Choroid plexus epithelial cell (primary cell): Measurements from ENCODE around the gene P2RY8.

ENCODE experiments used
- DNase-seq: peaks from one replicate; pipeline ENCODE4 v3.0.0-alpha.2; 2010; ENCODE audit warnings: low read depth
- H3K4me3 ChIP-seq: 2 replicates; pipeline ENCODE4 v1.5.1; 2011; ENCODE audit warnings: low read depth, mild to moderate bottlenecking, control low read depth, low read length, moderate library complexity
- TF ChIP-seq, protein P1 (sequence below): conservative IDR thresholded peaks from 2 replicates; pipeline ENCODE4 v1.5.1; 2011; ENCODE audit warnings: low read depth, mild to moderate bottlenecking, control low read depth, inconsistent platforms, low read length, moderate library complexity

P2RY8 gene

DNA sequence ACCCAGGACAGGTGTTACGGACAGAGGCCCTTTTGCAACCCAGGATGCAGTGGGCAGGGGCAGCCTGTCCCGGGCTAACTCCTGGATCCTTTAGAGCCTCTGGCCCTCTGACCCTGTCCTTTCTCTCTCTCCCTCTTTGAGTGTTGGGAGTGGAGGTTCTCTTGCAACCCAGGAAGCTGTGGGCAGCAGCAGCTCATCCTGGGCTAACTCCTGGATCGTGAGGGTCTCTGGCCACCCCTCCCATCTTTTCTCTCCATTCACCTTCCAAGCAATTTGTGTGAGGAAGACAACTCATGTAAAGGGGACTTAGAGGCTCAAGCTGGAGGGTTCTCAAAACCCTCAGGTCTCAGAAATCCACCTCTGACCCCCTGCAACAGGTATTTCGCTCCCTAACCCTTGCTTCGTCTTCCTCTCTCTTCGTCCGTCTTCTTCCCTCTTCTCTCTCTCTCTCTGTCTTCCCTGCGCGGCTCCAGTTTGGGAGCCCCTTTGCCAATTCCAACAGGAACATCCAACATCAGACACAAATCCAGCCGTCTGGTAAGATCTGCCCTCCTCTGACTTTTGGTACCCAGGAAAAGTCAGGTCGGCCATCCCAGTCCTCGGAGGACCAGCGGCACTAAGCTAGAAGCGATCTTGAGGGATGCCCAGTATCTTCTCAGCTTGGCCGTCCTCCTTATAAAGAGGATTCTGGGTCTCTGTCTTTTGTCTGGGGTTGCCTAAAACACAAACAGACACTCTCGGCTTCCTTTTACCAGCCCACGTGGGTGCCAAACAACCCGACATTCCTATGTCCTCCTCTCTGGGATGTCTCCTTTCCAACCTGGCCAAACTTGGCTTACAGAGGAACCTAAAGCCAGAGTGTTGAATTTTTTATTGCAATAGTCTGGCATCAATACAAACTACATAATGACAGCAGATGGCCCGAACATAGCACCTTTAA, 92.2 kb downstream of the P2RY8 start:
- DNase-seq: no peak
- TF ChIP-seq, protein P1, sequence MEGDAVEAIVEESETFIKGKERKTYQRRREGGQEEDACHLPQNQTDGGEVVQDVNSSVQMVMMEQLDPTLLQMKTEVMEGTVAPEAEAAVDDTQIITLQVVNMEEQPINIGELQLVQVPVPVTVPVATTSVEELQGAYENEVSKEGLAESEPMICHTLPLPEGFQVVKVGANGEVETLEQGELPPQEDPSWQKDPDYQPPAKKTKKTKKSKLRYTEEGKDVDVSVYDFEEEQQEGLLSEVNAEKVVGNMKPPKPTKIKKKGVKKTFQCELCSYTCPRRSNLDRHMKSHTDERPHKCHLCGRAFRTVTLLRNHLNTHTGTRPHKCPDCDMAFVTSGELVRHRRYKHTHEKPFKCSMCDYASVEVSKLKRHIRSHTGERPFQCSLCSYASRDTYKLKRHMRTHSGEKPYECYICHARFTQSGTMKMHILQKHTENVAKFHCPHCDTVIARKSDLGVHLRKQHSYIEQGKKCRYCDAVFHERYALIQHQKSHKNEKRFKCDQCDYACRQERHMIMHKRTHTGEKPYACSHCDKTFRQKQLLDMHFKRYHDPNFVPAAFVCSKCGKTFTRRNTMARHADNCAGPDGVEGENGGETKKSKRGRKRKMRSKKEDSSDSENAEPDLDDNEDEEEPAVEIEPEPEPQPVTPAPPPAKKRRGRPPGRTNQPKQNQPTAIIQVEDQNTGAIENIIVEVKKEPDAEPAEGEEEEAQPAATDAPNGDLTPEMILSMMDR: no peak
- H3K4me3 ChIP-seq: no peak overlapping the region

DNA sequence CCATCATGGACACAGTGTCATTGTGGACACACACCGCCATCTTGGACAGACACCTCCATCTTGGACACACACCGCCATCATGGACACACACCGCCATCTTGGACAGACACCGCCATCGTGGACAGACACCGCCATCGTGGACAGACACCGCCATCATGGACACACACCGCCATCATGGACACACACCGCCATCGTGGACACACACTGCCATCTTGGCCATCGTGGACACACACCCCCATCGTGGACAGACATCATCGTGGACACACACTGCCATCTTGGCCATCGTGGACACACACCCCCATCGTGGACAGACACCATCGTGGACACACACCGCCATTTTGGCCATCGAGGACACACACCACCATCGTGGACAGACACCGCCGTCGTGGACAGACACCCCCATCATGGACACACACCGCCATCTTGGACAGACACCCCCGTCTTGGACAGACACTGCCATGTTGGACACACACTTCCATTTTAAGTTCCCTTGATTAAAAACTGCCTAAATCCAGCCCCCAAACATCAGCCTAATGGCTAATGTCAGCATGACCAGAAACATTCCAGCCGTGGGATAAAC, 93.4 kb downstream of the P2RY8 start:
- H3K4me3 ChIP-seq: no peak overlapping the region
- TF ChIP-seq, protein P1: no peak
- no peak for DNase-seq

DNA sequence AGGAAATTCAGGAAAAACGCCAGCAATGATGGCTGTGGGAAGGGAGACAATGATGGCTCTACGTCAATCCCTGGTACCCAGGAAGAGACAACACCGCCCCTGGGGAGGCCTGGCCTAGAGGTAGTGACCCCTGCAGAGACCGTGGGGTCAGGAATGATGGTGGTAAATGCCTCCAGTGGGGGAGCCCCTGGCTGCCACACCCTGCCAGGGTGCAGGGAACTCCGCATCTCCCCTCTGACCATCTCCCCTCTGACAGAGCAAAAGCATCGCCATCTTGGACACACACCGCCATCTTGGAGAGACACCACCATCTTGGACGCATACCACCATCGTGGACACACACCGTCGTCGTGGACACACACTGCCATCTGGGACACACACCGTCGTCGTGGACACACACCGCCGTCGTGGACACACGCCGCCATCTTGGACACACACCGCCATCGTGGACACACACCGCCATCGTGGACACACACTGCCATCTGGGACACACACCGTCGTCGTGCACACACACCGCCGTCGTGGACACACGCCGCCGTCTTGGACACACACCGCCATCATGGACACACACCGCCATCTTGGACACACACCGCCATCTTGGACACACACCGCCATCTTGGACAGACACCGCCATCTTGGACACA, 94.1 kb downstream of the P2RY8 start:
- TF ChIP-seq, protein P1: no peak
- no peak for DNase-seq
- no peak overlapping the region for H3K4me3 ChIP-seq

DNA sequence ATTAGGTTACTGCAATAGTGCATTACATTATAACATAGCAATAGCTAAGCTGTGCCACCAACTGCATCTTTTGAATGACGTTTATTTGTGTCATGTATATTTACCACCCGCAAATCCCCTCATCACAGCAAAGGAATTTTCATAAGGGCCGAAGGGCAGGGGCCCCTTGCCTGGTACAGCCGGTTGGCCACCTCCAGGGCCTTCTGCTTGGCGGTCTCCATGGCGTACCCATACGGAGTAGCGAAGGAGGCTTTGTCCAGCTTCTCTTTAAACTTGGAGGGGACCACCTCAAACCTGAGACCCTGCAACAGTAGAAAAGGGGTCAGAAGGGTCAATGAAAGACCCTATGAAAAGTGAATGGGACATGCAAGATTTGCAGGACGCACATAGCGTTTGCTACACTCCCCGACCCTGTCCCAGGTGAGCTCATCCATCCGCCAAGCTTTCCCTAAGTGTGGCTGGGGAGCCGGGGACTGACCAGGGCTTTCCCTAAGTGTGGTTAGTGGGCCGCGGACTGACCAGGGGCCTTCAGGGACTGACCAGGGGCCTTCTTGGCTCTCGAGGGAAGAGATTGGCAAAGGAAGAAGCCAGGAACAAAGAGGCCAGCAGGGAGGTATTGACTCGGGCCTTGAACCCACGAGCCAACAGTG, 94.8 kb downstream of the P2RY8 start:
- DNase-seq: no peak
- H3K4me3 ChIP-seq: no peak overlapping the region
- TF ChIP-seq, protein P1: no peak

DNA sequence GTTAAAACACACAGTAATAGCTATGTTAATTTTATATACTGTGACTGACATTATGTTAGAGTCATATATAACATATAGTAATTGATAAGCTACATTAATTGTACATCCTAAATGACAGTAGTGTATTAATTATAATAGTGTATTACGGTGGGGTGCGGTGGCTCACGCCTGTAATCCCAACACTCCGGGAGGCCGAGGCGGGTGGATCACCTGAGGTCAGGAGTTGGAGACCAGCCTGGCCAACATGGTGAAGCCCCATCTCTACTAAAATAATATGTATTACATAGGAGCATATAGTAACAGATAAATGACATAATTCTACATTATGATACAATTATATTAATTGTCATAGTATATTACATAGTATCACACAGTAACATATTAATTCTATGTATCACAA, 96.5 kb downstream of the P2RY8 start:
- TF ChIP-seq, protein P1: no peak
- DNase-seq: no peak
- H3K4me3 ChIP-seq: no peak overlapping the region

DNA sequence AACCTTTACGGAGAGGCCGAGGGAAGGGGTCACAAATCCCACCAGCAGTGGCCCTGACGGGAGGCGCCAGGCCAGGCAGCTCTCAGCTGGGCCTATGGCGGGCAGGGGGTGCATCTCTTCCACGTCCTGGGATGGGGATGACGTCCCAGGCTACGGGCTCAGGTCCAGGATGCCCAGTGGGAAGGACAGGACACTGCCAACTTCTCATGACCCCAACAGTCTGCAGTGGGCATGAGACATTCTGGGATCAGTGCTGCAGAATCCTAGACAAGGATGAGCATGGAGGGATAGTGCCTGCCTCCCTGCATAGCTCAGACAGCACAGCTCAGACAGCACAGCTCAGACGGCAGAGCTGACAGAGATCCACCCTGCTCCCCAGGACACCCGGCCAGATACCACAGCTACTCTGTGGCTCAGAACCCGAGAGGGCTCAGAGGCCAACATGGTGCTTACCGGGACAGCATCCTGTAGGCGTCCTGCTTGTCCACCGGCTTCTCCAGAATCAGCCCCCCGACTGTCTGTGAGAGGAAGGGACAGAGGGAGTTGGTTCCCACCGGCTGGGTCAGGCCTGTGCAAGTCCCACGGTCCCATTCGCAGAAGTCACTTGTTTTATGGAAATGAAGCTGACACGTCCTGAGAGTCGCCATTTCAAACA, 101.6 kb downstream of the P2RY8 start:
- no peak for DNase-seq
- TF ChIP-seq, protein P1: no peak
- no peak overlapping the region for H3K4me3 ChIP-seq
